NCI-H2029 (cell line): ENCODE data around the gene COL6A2.

Experiments used
- DNase-seq: peaks from one replicate; lab custom pipeline; 2025; lab: John Stamatoyannopoulos, UW

COL6A2 gene

GRCh38 chr21:46144464-46145070 lies 46.7 kb downstream of the COL6A2 start:
- no peak for DNase-seq

- DNase-seq = no peak
Measured at GRCh38 chr21:46145159-46145839, 47.4 kb downstream of the COL6A2 start.

DNA sequence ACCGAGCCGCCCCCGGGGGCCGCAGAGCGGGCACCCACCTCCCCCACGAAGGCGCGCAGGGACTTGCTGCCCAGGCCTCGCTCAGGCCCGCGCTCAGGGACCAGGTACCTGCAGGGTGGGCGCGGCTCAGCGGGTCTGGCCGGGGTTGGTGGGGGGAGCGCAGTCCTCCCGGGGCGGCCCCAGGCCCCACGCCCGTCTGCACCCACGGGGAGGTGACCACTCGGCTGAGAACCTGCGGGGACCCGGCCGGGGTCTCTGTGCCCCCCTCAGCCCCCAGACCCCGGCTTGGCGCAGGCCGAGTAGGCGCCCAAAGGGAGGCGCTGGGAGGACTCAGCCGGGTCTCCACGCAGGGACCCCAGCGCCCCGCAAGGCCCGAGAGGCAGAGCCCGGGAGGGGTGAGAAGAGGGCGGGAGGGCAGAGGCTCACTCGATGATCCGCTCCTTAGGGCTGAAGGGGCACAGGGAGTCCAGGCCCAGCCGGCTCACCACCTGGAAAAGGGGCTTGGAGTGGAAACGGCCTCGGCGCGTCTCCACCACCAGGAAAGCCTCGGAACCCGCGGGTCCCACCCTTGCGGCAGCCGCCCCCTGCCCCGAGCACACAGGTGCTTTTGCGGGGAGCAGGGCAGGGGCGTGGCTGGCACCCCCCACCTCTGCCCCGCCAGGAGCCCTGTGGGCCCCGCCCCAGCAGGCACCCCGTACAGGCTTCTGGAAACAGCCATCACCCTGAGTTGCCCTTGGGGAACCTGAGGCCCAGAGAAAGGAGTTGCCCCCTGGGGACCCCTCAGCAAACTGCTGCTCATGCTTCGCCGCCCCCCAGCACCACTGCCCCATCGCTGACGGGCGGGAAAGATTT lies 48.2 kb downstream of the COL6A2 start:
- DNase-seq = no peak

DNA sequence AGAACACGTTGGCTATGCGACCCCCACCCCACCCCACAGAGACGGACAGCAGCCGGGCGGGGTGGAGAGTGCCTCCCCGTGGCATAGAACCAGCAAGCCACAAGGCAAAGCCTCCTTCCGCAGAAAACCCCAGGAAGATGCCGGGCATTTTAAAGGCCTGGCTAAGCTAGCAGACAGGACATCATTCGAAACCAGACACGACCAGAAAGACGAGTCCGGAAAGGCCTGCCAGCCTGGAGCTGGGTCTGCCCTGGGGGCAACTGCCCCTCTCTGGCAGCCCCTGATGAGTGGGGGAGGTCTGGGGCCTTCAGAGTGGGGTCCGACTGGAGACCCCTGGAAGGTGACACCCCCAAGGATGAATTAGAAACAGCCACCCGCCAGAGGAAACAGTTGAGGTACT lies 48.9 kb downstream of the COL6A2 start:
- no peak for DNase-seq

DNA sequence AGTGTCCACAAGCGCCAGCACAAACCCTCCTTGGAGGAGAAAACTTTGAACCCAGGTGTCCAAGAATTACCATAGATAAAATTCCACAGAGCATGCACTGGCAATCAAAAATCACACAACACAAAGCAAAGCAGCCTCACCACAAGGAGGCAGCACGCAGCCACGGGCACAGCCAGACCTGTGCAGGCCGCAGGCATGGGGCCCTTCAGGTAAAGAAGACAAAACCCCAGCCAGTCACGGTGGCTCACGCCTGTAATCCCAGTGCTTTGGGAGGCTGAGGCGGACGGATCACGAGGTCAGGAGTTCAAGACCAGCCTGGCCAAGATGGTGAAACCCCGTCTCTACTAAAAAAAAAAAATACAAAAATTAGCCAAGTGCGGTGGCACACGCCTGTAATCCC lies 49.5 kb downstream of the COL6A2 start:
- peak; percentile 31 for DNase-seq

DNA sequence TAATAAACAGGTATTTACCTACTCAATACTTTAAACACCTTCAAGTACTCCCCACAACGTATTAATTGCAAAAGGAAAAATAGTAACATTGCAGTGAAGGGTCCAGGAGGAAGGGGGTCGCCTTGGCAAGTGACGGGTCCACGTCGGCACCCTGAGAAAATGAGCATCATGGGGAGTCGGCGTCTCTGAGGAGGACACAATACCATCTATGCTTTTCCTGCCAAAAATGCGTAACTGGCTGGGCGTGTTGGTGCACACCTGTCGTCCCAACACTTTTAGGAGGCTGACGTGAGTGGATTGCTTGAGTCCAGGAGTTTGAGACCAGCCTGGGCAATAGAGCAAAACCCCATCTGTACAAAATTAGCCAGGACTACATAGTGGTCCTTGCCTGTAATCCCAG lies 50.2 kb downstream of the COL6A2 start:
- DNase-seq = no peak

GRCh38 chr21:46149205-46149901 lies 51.4 kb downstream of the COL6A2 start:
- DNase-seq = no peak

DNA sequence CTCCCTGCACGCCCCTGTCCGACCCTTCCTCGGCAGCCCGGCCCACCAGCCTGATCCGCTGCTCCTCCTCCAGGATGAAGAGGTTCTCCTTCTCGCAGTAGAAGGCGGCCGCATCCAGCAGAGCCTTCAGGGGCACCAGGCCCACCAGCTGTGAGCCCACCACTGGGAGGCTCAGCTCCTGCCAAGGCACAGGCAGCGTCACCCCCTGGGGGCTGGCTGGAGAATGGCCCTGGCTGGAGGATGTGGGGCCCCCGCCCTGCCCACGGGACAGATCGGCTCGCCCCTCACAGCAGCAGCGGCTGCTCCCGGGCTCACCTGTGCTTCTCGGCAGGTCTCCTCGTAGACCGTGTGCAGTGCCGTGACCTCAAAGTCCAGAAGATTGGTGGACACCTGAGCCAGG lies 52.2 kb downstream of the COL6A2 start:
- no peak for DNase-seq

DNA sequence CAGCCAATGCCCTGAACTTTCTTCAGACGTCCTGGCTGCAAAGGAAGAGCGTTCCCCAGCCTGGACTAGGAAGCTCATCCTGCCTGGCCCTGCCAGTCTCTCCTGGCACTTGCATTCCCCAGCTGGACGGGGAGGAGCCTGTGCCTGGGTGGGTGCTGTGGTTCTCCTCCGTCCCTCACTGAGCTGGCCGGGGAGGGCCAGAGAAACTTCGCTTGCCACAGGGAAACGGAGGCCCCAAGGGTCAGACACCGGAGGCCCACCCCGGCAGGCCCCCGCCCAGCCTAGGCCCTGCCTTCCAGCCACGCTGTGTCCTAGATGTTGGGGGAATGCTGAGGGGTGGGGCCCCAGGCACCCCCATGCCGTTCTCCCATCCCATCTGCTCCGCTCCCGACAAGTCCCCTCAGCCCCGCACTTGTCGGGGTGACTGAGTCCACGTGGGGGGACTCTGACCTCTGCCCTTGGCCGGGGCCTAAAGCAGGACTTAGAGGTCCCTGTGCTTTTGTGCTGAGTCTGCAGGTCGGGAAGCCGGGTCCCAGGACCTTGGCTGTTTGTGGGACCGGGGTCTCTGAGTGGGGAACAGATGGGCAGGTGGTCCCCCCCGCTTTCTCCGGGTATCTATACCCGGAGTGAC lies 52.7 kb downstream of the COL6A2 start:
- no peak for DNase-seq

DNA sequence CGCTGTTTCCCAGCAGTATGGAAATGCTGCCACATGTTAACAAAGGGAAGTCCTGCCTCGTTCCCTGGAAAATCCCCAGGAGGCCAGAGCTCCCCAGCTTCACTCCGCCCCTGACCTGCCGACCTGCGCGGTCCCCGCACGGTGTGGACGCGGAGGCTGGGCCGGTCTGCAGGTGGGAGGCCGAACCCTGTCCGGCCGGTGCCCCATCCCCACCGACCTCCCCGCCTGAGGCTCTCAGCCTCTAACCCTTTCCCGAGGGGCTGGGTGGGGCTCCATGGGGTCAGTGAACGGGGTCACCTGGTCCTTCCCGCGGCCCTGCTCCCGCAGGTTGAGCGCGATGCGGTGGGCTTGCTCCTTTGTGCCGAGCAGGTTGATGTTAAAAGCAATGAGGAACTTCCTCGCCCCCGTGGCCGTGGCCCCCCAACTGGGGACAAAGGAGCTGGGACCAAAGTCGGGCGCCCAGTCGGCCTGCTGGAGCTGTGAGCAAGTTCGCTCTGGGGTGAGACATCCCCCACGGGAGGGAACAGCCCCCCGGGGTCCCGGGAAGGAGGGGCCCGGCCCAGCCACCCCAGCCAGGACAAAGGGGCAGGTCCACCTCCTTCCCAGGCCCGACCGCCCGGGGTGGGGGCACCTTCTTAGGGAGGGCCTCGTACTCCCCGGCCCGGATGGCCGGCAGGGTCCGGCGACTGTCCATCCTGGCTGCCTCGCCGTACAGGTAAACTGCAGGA lies 53.5 kb downstream of the COL6A2 start:
- no peak for DNase-seq

- no peak for DNase-seq
Measured at GRCh38 chr21:46151989-46152926, 54.3 kb downstream of the COL6A2 start.

DNA sequence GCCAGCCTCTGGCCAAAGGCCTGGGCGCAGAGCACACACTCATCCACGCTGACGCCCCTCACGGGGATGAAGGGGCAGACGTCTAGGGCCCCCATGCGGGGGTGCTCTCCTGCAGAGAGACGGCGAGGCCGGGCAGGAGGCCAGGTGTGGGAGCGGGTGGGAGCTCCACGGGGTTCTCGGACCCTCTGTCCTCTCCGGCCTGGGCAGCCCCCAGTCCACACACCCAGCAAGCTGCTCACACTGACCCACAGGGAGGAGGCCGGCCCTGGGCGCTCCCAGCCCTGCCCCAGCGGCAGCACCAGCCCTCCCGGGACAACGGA lies 55.0 kb downstream of the COL6A2 start:
- no peak for DNase-seq

DNA sequence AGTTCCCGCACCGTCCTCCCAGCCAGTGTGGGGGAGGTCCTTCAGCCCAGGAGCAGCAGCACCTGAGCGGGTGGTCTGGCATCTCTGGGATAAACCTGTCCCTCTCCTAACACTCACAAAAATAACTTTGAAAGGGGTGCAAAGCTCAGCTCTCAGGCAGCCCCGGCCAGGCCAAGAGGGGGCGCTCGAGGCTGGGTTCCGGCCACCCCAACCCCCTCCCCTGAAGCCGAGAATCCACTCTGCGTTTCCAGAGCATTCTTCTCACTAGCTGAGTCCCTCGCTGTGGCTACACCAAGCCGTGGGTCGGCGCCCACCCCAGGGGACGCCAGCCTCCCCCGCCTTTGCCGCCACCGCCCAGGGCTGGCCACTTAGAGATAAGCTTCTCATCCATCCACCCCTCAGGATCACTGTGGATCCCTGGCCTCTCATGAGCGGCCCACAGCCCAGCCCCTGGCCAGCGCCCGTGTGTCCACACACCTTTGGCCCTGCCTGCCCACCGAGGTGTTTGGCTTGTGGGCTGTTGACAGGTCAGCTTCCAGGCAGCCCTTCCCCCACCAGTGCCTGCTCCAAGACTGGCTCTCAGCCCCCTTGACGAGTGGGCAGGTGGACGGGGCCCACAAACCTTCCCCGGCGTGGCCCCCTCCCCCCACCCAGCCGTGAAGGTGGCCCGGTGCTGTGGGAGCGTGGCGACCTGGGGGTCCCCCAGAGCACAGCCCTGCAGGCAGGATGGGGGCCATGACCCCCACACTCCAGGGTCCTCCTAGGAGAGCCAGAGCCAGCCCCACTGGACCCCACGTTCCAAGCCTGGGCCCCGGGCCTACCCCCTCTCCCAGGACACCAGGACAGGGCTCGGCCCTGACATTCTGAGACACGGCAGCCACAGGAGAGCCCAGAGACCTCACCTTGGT lies 55.6 kb downstream of the COL6A2 start:
- DNase-seq = peak; percentile 31

- DNase-seq = no peak
Measured at GRCh38 chr21:46154155-46154954, 56.4 kb downstream of the COL6A2 start.

GRCh38 chr21:46154955-46155513 lies 57.1 kb downstream of the COL6A2 start:
- no peak for DNase-seq

- no peak for DNase-seq
Measured at GRCh38 chr21:46155514-46156377, 57.8 kb downstream of the COL6A2 start, which contains the start of gene FTCD. Gene FTCD (minus strand): TSS chr21:46155579. CDS start chr21:46155523, 56 bp downstream.

DNA sequence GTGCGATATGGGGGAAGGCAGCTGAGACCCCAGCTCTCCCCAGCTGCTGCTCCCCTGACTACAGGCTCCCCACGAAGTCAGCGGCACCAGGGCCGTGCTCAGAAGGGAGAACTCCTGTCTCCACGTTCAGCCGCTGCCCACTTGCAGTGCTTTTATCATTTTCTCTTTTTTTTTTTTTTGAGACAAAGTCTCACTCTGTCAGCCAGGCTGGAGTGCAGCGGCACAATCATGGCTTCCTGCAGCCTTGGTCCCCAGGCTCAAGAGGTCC lies 58.4 kb downstream of the COL6A2 start:
- no peak for DNase-seq
